ENCODE data around the gene MBD2.

DNA sequence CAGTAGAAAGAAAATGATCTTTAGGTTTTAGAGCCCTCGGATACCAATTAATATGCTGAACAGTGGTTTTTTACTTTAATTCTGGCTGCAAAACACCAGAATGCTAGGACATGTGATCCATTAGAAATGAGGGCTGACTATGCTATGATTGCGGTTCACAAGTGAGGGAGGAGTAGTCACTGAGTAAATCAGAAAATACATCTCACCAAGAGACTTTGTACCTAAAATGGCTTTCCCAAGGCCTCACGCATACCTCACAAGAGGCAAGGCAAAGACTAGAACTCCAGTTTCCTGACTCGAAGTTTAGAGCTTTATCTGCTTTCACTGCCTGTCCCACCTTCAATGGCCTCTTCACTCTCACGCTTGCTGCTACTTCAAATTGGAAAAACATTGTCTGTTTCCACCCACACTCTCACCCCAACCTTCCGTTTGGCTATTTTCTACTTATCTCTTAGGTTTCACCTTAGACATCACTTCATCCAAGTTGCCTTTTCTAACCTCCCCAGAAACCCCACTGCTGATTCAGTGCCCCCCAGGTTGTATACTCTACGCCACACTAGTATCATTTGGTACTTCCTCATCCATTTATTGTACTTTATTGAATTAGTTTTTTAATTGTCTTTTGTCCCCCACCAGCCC, 5.1 kb upstream of the MBD2 start:
- TF ChIP-seq POLR2A (IDR thresholded peaks at IDR 0.05; ENCODE audit: low read depth, low read length) (no peak), POLR2AphosphoS5 (IDR thresholded peaks at IDR 0.05; ENCODE audit: low read depth, low read length) (no peak), TAF1 (IDR thresholded peaks at IDR 0.05; ENCODE audit: borderline replicate concordance, low read depth, low read length) (no peak)

All from GM12892 (cell line).